NCI-H2227 (cell line): Measurements from ENCODE around the gene SNRK.
A peak's percentile ranks its signal among the peaks of the same experiment; 100 is the strongest.

Experiments
- DNase-seq: peaks from one replicate; lab custom pipeline; 2025; ENCODE audit not compliant: unreplicated experiment; lab: John Stamatoyannopoulos, UW

Gene SNRK

DNA sequence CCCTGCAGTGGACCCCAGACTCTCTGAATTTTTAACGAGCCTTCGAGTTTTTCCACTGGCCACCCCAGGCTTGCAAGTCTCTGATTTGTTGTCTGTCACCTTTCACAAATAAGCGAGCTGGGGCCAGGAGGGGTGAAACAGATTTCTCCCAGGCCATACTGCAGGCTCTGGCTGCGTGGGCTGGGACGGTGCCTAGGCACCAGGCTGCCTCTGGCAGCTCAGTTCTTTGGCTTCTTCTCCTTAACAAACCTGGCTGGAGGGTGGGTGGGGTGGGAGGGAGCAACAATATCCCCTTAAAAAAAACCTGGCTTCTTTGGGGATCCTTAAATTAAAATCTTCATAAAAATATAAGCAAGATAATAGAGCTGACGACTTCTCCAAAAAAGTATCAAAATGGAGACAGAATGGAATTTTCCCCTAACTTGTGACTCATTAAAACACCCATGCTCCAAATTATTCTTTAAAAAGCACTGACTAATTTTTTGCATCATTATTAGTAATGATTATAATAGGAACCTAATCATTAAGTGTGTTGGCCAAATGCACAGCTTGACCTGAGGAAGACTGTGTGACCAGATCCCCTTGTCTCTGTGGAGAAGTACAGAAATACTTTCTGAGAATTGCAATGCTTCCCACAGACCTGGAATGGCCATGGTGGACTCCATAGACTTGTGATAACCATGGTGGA lies 84.1 kb downstream of the SNRK start:
- no peak for DNase-seq

DNA sequence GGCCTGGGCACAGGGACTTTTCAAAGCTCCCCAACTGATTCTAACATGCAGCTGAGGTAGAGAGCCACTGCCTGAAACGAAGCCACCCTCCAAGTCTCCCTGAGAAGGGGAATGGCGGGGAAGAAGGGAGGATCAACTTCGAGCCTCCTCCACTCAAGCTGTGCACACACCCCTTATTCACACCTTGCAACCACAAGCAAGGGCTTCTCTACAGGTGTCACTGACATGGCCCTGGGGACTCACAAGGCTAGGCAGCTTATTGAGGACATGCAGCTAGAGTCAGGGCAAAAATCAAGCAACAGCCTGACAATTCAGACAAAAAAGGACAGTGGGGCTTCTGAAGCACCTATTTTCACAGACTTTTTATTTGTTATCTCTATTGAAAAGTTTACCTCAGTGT lies 85.2 kb downstream of the SNRK start:
- DNase-seq = no peak

GRCh38 chr3:43372007-43372740 lies 85.8 kb downstream of the SNRK start:
- DNase-seq = no peak

DNA sequence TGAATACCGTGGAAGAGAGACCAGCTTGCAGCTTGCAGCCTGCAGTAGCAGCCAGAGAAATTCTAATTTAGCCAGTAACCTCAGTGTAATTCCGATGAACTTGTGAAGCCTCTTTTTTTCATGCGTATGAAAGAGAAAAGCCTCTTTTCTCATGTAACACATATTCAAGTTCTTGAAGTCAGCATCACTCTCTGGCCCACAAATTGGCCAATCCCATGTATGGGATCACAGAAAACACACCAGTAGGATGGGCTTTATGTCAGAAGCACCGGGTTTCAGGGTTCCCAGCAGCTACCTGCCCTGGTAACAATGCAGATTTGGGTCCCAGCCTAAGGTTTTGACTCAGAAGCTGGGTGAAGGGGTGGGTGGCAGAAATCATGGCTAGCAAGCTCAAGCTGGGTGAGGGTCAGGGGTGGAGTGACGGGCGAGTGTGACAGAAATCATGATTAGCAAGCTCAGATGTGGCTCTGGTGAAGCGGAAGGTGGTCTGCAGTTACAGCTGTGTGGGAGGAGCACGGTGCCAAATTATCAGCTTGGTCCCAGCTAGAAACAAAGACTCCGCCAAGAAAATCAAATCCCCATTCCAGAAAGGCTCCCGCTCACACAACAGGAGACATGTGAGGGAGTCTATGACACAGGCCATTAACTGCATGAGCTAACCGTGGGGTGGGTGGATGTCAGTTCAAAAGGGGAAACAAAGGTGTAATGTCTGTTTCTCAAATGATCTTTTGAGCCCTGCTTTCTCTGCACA lies 86.6 kb downstream of the SNRK start:
- peak; percentile 9 for DNase-seq

DNA sequence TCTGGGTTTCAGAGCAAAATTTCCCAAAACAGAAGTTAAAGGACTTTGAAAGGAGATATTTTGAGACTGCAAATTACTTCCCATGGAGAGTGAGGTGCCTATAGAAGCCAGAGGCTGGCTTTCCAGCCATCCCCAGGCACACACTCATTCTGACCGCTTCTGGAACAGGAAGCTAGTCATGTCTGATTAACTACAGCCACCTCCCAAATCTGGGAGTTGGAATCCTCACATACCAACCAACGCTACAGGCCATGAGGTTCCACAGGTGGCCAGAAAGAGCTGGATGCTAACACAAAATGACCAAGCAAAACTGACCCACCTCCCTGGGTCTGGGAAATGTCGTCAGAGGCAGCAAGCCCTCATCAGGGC lies 87.2 kb downstream of the SNRK start:
- no peak for DNase-seq

DNA sequence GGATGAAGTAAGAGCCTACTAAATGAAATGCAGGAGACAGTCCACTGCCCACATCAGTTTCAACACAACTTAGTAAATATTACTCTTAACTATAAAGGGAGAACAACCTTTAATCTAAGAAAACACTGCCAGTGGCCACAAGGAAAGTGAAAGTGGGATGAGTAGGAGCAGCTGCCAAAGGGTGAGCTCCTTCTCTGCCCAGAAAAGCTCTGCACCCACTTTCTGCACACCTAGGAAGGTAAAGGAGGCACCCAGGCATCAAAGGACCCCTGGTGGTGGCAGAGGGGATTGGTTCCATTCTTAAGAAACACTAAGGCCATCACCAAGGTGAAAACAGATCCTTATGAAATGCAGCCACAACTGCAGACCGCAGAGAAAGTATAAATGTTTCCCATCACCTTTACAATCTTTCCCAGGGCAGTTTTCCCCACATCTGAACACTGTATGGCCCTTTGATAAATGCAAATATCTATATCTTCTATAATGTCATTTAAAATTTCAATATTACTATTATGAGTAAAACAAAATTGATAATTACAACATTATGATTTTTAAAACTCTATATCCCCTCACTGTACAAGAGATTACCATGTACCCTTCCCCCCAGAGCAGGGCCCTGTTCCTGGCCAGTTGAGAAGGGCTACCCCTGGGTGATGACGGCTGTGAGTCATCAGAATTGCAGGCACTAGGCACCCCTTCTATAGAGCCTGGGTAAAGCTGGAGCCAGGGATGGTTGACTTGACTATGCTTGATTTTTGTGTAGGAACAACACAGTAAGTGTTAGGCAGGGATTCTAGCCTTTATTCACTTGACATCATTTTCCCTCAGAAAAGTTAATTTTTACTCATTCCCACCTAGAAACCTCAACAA lies 92.0 kb downstream of the SNRK start:
- no peak for DNase-seq

GRCh38 chr3:43379343-43379742 lies 93.0 kb downstream of the SNRK start:
- DNase-seq = no peak

DNA sequence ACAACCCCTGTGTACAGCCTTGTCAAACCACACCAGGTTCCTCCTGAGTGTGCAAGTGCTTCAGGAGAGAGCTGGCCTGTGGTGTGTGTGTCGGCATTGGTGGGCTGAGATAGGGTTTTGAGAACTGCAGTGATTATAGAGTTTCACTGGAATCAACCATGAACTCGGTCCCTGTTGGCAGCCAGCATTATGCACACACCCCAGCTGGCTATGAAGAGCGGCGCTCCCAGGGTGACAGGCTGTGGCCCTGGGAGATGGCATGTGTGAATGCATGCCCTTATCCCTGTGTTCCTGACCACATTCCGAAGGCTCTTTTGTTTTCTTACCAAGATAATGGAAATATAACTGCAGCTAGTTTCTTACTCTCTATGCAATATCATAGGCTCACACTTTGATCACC lies 101.8 kb downstream of the SNRK start:
- DNase-seq = no peak

- DNase-seq = no peak
Observed at GRCh38 chr3:43388915-43389314, 102.6 kb downstream of the SNRK start.

- no peak for DNase-seq
Observed at GRCh38 chr3:43389388-43390254, 103.3 kb downstream of the SNRK start.

DNA sequence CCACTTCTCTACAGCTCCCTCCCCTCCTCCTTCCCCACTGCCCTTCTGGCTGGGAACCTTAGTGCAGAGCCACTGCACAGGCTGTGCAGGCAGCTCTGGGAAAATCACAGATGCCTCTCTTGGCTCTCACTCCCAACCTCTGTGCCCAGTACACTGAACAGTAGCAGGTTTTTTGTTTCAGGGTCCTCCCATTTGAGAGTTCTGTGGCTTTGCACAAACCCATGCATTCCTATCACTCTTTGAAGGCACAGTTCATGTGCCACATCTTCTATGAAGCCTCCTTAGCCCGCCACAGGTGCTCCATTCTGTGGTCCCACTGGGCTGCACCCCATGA lies 103.9 kb downstream of the SNRK start:
- no peak for DNase-seq

DNA sequence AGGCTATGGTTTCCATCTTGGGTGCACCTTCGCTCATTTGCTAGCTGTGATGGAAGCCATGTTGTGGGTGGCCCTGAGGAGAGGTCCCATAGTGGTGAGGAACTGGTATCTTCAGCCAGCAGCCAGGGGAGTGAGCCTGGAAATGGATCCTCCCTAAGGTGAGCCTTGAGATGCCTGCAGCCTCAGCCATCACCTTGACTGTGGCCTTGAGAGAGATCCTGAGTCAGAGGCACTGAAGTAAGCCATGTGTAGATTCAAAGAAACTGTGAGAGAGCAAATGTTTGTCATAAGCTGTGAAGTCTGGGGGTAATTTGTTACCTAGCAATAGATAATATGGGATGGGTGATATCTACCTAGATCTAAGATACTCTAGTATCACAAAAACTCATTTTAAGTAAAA lies 105.3 kb downstream of the SNRK start:
- no peak for DNase-seq

DNA sequence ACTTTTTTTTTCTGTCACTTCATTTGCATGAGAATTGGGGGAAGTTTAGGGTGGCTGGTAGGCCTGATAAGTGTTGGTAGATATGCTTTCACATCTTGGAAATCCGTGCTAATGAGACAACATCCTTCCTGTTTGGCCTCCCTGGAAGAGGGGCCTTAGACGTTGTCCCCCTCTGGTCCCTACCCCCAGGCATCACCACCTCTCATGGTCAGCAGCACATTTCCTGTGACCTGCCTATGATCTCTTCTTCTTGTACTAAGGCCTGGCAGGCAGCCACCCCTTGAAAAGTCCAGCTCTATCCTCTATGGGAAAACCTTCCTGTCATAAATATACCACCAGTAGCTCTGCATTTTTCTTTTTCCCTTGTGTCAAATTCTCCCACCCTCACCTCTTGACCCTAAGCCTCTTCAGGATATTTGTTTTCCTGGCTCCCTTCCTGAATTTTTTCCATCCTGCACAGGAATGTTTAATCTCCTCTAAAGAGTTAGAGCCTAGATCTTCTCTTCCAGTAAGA lies 107.8 kb downstream of the SNRK start:
- DNase-seq = no peak

- DNase-seq = no peak
Observed at GRCh38 chr3:43399034-43399433, 112.7 kb downstream of the SNRK start.

GRCh38 chr3:43400167-43400566 lies 113.8 kb downstream of the SNRK start:
- no peak for DNase-seq
